GM21367 (cell line): ENCODE data around the gene IKBKE.
A peak's percentile ranks its signal among the peaks of the same experiment; 100 is the strongest.

ENCODE experiments used
- ATAC-seq: cut with Tn5 transposase; IDR thresholded peaks from one replicate; pipeline ENCODE4 v1.9.1; 2021; ENCODE audit not compliant: unreplicated experiment

Gene IKBKE

DNA sequence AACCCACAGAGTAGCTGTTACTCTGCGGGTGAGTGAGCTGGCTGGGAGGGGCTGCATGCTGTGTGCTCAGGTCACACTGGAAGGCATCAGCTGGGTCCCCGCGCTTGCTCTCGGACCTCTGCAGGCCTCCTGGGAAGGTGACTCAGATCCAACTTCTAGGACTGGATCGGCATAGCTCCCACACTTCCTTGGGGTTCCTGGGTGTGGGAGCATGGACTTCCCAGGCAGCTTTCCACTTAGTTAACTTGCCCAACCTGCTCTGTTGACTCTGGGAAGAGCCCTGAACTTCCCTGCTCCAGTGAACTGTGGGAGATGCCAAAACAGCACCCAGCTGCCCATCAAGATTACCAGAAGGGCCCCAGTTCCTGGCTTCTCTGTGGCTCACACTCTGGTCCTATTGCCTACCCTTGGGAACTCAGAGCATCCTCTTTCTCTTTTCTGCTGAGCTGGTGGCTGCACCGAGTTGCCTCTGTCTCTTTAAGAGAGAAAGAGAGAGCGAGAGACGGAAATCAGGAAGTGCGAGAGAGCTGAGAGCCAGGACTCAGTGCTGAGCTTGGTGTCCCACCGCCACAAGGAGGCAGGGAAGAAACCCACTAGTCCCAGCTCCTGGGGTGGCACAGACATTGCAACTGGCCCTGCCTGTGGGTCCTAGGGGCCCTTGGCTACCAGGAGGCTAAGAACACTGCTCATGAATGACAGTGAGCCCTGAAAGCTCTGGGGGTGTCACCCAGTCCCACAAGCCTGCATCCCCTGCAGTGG is at the start of gene IKBKE:
IKBKE (plus strand) TSS at position 544 of the 759 bp plus-strand sequence. CDS start 2,752 bp downstream, outside the sequence.
- peak; percentile 46 for ATAC-seq

GRCh38 chr1:206421616-206422340 is 48.5 kb upstream of the IKBKE start:
- ATAC-seq = no peak

DNA sequence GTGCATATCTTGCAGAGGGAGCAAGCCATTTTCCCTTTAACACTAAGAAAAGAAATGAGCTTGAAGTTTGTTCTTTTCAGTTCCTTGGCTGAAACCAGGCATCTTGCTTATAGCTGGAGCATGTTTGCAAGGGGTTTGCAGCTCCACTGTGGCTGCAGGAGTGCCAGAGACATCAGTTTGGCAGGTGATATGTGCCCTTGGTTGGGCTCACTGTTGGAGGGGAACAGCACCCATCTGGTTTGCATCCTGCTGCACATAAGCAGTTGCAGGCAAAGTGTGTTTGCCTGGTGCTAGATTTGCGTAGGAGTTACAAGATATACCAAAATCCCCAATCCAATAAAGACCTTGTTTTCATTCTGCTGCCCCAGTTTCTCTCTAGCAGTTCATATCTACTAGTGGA is 47.8 kb upstream of the IKBKE start:
- no peak for ATAC-seq

GRCh38 chr1:206427291-206427690 is 43.0 kb upstream of the IKBKE start:
- ATAC-seq = no peak

DNA sequence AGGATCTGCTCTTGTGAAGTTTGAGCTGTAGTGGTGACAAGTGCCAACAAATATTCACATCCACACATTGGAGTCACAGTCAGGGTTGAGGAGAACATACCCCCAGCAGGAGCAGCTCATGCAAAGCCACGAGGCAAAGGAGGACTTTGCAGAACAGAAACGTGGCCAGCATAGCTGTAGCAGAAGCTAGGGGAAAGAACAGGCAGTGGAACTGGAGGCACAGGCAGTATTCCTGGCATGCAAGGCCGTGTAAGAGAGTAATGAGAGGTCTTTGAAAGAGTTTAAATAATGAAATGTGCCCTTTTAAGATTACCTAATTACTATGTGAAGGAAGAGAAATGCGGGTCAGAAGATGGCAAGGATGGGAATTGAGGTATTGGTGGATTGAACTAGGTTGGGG is 40.9 kb upstream of the IKBKE start:
- ATAC-seq = no peak

GRCh38 chr1:206430031-206430983 is 40.0 kb upstream of the IKBKE start:
- peak; percentile 92 for ATAC-seq

- no peak for ATAC-seq
These were observed 34.8 kb upstream of the IKBKE start for GRCh38 chr1:206435445-206435844.

GRCh38 chr1:206438554-206438953 is 31.7 kb upstream of the IKBKE start:
- ATAC-seq = no peak

- no peak for ATAC-seq
These were observed 31.1 kb upstream of the IKBKE start for GRCh38 chr1:206439205-206439604.

GRCh38 chr1:206441336-206441967 is 28.8 kb upstream of the IKBKE start:
- ATAC-seq = no peak

DNA sequence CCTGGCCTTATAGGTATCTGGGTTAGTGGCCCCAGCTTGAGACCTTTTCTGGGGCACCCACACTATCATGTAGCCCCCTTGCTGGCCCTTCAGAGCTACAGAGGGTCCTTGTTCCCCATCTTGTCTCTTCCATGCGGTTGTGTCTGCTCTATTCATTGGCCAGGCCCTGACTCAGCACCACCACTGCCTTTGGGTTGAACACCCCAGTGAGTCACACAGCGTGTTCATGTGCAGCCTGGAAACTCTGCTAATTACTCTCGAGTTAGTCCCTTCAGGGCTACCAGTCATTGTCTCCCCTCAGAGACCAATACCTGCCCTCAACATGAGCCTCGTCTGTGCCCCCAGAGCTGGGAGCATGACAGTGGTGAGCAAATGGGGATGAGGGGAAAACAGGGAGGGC is 28.2 kb upstream of the IKBKE start:
- ATAC-seq = no peak

DNA sequence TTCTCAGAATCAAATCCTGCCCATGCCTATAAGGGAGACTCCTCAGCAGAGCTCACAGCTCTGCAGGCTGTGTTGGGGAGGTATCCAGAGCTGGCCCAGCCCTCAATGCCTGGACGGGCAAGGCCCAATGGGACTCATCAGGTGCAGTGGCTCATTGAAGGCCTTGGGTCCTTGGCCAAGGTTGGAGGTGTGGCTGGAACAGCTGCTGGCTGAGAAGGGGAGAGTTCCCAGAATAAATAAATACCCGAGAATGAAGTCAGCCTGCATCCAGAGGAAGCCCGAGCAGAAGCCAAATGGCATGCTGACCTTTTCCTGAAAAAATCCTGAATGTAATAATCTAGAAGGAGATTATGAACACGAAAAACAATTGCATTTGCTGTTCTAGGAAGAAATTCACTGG is 25.2 kb upstream of the IKBKE start:
- no peak for ATAC-seq

DNA sequence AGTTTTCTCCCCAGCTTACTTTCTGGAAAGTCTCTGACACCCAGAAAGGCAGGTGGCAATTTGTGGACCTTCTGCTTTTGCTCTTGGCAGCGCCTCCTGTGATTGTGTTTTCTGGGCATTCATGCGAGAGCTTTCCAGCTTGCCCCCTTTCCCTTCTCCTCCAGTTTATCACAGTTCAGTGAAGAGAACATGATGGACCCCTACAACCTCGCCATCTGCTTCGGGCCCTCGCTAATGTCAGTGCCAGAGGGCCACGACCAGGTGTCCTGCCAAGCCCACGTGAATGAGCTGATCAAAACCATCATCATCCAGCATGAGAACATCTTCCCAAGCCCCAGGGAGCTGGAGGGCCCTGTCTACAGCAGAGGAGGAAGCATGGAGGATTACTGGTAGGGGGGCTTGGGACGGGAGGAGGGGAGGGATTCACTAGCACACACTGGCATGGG is 24.3 kb upstream of the IKBKE start:
- no peak for ATAC-seq

DNA sequence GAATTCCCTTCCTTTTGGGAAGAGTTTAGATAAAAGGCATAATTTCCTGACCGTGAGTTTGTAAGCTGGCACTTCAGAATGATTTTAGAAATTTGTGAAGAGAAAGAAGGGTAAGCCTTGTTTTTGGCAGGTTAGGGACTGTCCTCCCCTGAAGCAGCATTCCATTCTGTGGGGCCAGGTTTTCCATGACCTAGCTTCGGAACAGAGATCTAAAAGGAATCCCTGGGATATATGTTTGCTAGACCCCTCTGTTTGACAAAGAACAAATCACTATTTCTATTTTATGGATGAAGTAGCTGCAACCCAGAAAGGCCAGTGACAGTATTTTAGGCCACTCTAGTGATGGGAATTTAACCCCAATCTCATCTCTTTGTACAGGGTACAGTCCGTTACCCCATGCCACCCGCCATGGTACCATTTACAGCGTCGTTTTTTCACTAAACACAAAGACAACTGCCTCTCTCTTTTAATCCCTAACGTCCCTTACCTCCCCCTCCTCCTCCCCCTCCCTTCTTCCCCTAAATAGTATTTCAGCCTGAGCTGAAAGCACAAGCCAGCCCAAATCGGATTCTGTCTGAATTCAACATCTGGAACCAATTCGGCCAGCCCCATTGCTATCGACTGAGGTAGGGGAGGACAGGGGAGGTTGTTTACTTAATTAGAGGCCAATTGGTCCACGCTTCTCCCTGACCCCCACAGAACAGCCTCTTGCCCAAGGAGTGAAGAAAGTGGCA is 23.4 kb upstream of the IKBKE start:
- ATAC-seq = no peak

GRCh38 chr1:206447422-206447765 is 22.9 kb upstream of the IKBKE start:
- no peak for ATAC-seq

DNA sequence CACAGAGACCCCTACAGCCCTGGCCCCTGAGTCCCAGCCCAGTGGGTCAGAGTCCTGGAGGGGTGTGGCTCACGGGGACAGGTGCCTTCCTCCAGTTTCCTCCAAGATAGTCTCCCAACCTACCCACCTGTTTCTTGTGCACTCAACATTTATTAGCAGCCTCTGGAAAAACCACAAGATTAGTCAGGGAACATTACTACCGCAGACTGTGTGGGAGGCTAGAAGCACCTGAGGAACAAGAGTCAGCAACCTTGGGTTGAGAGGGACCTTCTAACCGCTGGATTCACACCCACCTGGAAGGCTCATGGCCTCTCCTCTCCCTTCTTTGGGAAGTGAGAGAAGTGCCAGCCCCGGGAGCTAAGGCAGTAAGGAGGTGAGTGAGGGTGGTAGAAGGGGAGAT is 22.5 kb upstream of the IKBKE start:
- no peak for ATAC-seq

- ATAC-seq = no peak
These were observed 21.8 kb upstream of the IKBKE start for GRCh38 chr1:206448471-206448870.

GRCh38 chr1:206449565-206449964 is 20.7 kb upstream of the IKBKE start:
- no peak for ATAC-seq

GRCh38 chr1:206450281-206450680 is 20.0 kb upstream of the IKBKE start:
- no peak for ATAC-seq

DNA sequence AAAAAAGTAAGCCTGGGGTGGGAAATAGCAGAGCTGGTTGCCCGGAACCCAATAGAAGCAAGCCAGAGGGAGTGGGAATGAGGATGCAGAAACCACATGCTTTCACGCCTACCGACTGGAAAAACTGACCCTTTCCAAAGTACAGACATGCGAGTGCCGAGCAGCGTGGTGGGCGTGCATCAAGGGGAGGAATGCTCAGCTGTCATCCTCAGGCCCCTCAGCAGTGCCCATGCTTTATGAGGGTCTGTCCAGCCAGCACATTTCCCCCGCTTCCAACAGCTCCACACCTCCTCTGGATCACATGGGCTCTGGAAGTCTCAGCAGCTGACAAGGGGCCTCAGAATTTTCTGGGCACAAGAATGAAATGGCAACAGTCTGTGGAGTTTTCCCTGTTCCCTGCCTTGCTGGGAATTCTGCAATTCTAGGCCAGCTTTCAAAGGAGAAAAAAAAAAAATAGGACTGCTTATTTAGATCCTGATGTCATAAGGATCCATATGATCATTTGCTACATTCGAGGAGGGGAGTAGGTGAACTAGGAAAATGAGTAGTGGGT is 19.1 kb upstream of the IKBKE start:
- no peak for ATAC-seq
